Muscle of leg (tissue), 11 donors: ENCODE results near the gene FAM228A. TPM values are rescaled to one million over a fixed set of nuclear protein-coding genes. Genes with fewer than 3 reads are reported as not detected.

ENCODE experiments used
- DNase-seq: peaks from one replicate; pipeline ENCODE4 v3.0.0; 2013
- H3K27ac ChIP-seq: one replicate; pipeline ENCODE4 v1.5.1; 2013; ENCODE audit warnings: mild to moderate bottlenecking, low read length, control low read depth
- H3K27me3 ChIP-seq: one replicate; pipeline ENCODE4 v1.6.1; 2013; ENCODE audit warnings: low read length; ENCODE audit not compliant: control insufficient read depth, insufficient read depth
- H3K36me3 ChIP-seq: one replicate; pipeline ENCODE4 v1.6.1; 2013; ENCODE audit warnings: low read length; ENCODE audit not compliant: control insufficient read depth, insufficient read depth
- H3K4me1 ChIP-seq: one replicate; pipeline ENCODE4 v1.6.1; 2013; ENCODE audit warnings: low read length; ENCODE audit not compliant: control insufficient read depth, insufficient read depth
- H3K4me3 ChIP-seq: one replicate; pipeline ENCODE4 v1.5.1; 2013; ENCODE audit warnings: low read length, control low read depth
- H3K9me3 ChIP-seq: replicated peaks from 2 replicates; pipeline ENCODE4 v1.6.1; 2013; ENCODE audit warnings: low read depth, low read length; ENCODE audit not compliant: control insufficient read depth
- WGBS: methylation state at CpG from one replicate; pipeline ENCODE4 v1.1.5; 2013; ENCODE audit warnings: missing lambda C conversion rate; ENCODE audit not compliant: insufficient coverage; 5-methylcytosine and 5-hydroxymethylcytosine counted together
- polyA plus RNA-seq, 8 donors: library from polyadenylated mRNA; unstranded; fragments of 120-200 nt; gene quantifications; one replicate each; pipeline versions ENCODE4 v1.2.1 to v1.2.3, GENCODE V29; 2013; ENCODE audit warnings: inconsistent platforms in 1 of 8, low replicate concordance in 1 of 8; ENCODE audit not compliant: insufficient read length in 8 of 8, insufficient read depth in 1 of 8
- total RNA-seq: library from RNA; stranded (reverse); fragments of 120-200 nt; gene quantifications from one replicate; pipeline ENCODE4 v1.2.4, GENCODE V29; 2013

FAM228A gene
- total and polyA plus RNA-seq, 9 donors, result 0.13 to 1.0 (median 0.38) TPM; not detected in 1

DNA sequence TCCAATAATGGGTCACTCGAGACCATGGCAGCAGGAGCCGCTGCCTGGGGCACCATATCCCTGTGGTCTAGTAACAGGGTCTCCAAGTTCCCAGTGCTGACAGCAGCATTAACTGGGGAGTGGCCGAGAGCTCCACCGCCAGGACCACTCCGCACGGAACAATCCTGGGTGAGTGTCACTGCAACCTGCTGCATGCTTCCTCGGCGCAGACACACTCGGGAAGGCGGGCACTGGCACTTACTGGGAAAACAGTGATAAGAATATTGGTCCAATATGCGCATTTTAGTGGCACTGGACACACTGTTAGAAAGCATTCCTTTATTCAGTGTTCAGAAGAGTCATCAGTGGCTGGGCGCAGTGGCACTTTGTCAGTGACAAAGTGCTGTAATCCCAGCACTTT is 29.7 kb downstream of the FAM228A start:
- 93% methylated on average over 12 of the region's 12 CpGs for WGBS
- peaks cover 2% of the 10 kb centered on the region for H3K4me1 ChIP-seq

DNA sequence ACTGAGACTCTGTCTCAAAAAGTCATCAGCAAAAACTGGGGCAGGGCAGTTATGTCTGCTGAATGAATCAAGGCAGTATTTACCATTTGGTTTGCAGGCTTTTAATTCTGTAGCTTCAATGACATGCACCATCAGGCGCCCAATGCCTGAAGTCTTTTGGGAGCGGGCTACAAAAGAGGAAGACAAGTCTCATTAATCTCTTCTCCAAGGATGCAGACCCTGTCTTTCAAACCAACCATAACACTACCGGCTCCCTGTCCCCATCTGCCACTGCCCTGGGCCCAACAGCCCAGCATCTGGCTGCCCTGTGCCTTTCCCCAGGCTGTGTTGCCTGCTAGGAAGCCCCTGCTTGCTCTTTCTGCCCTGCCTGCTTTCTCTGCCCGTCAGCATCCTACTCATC is 30.3 kb downstream of the FAM228A start:
- WGBS, result 86% methylated on average over 4 of the region's 4 CpGs
- Histone ChIP-seq H3K27me3 (no peaks in the 10 kb centered on the region), H3K4me3 (no peak overlapping the region), H3K27ac (no peak overlapping the region), H3K4me1 (peaks cover 2% of the 10 kb centered on the region), H3K36me3 (peaks cover 61% of the 10 kb centered on the region), H3K9me3 (no peaks in the 10 kb centered on the region)
- no peak for DNase-seq

More for the DNA sequence above, 29.7 kb downstream of the FAM228A start:
- H3K36me3 ChIP-seq, result peaks cover 54% of the 10 kb centered on the region
- H3K27me3 ChIP-seq, result no peaks in the 10 kb centered on the region
- H3K9me3 ChIP-seq, result no peaks in the 10 kb centered on the region
- DNase-seq, result no peak
- no peak overlapping the region for H3K4me3 ChIP-seq
- H3K27ac ChIP-seq, result no peak overlapping the region

DNA sequence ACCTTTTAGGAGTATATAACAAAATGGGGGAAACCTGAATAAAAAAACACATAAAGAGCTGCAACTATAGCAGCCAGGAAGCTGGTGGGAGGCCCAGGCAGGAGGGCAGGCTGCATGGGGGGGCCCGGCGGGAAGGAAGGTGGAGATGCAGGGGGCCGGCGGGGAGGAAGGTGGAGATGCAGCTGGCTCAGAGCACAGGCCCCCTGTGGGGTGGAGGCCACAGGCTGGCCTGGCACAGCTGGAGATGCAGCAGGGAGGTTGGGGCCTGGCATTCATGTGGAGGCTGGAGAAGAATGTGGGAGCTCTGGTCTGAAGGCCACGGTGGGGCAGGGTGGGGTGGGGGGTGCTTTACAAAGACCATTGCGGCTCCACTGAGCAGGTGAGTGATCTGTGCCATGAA is 31.4 kb downstream of the FAM228A start:
- Histone ChIP-seq H3K27ac (no peak overlapping the region), H3K4me1 (peaks cover 2% of the 10 kb centered on the region), H3K4me3 (no peak overlapping the region), H3K9me3 (no peaks in the 10 kb centered on the region), H3K27me3 (no peaks in the 10 kb centered on the region), H3K36me3 (peaks cover 68% of the 10 kb centered on the region)
- WGBS, result 78% methylated on average over 6 of the region's 6 CpGs
- DNase-seq, result no peak

DNA sequence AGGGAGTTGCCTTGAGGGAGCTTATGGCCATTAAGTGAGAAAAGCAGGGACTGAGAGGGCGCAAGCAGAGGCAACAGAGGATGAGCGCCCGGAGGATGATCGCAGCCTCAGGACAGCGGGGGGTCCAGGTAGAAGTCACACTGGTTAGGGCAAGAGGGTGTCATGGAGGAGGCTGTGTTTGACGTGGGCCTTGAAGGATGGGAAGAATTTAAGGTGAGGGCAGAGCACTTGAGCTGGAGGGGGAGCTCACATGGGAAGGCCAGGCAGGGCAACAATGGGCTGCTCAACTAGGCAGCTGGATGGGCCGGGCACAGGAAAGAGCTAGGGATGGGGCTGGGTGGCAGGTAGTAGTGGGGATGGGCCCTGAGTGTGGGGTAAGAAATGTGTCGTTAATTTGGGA is 31.9 kb downstream of the FAM228A start:
- Histone ChIP-seq H3K9me3 (no peaks in the 10 kb centered on the region), H3K36me3 (peaks cover 68% of the 10 kb centered on the region), H3K27me3 (no peaks in the 10 kb centered on the region), H3K4me3 (no peak overlapping the region), H3K4me1 (peaks cover 2% of the 10 kb centered on the region), H3K27ac (no peak overlapping the region)
- DNase-seq, result no peak
- 85% methylated on average over 8 of the region's 8 CpGs for WGBS

DNA sequence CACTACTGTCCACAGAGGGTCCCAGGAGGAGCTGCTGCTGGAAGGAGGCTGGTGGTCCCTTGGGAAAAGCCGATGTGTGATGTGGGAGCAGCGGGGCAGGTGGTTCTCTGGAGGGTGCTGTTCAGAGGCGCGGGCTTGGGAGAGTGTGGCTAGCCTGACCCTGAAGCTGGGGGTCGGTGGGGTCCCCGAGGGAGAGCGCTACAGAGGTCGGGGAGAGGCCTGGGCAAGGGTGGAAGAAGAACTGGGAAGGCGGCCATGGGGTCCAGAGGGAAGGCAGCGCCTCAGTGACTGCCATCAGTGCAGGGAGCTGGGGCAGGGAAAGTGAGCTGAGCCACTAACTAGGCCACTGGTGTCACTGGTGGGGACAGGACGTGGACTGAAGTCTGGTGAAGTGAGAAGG is 32.5 kb downstream of the FAM228A start:
- no peak overlapping the region for H3K4me3 ChIP-seq
- DNase-seq, result no peak
- H3K36me3 ChIP-seq, result peaks cover 72% of the 10 kb centered on the region
- H3K27ac ChIP-seq, result no peak overlapping the region
- 85% methylated on average over 11 of the region's 11 CpGs for WGBS
- H3K9me3 ChIP-seq, result no peaks in the 10 kb centered on the region
- no peaks in the 10 kb centered on the region for H3K27me3 ChIP-seq
- peaks cover 2% of the 10 kb centered on the region for H3K4me1 ChIP-seq

DNA sequence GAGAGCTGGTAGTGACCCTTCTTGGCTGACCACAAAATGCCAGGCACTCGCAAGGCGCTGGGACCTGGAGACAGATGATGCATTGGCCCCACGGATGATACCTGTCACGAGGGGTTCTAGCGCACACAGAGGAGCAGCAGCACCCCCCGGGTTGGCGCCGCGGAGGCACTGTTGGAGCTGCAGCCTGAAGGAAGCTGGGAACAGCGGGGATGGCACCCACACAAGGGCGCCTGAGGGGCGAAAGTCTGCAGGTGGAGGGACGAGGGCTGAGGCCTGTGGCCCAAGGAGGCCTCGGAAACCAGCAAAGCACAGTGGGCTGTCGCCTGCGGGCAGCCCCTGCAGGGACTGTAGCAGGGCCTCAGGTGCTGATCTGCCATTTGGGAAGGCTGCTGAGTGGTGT is 33.6 kb downstream of the FAM228A start:
- WGBS, result 94% methylated on average over 16 of the region's 16 CpGs

DNA sequence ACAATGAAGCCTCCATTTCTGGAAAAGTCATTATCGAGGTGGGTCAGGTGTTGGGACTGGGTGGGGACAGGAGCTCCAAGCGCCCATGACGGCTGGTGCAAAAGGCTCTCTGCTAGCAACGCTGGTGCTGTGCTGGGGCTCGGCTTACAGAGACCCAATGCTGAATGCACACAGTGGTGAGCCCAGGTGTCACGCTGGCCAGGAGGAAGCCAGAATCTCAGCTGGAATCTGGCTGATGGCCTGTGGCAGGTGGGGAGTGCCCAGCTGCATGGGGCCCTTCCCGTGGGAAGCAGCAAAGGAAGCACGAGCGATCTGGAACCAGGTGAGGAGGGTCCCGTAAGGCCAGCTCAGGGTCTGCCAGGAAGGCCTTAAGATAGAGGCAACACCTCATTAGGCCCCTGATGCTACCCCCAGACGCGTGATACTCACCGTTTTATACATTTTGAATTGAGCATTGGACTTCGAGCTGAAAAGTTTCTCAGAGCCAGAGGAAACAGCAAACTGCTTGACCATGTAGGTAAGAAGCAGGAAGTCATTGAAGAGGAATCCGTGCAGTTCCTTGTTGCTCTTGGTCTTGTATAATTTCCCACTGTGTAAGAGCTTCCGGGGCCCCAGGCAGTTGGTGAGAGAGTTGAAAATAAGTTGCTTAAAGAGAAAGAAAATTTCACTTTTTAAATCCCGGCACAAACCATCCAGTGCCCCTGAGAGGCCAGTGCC is 34.7 kb downstream of the FAM228A start:
- Histone ChIP-seq H3K4me3 (no peak overlapping the region), H3K27ac (no peak overlapping the region), H3K36me3 (peaks cover 67% of the 10 kb centered on the region), H3K9me3 (no peaks in the 10 kb centered on the region), H3K27me3 (no peaks in the 10 kb centered on the region), H3K4me1 (no peaks in the 10 kb centered on the region)
- WGBS, result 58% methylated on average over 12 of the region's 17 CpGs
- no peak for DNase-seq

More for the DNA sequence above, 33.6 kb downstream of the FAM228A start:
- Histone ChIP-seq H3K36me3 (peaks cover 77% of the 10 kb centered on the region), H3K4me3 (no peak overlapping the region), H3K9me3 (no peaks in the 10 kb centered on the region), H3K27me3 (no peaks in the 10 kb centered on the region), H3K27ac (no peak overlapping the region), H3K4me1 (no peaks in the 10 kb centered on the region)
- no peak for DNase-seq

DNA sequence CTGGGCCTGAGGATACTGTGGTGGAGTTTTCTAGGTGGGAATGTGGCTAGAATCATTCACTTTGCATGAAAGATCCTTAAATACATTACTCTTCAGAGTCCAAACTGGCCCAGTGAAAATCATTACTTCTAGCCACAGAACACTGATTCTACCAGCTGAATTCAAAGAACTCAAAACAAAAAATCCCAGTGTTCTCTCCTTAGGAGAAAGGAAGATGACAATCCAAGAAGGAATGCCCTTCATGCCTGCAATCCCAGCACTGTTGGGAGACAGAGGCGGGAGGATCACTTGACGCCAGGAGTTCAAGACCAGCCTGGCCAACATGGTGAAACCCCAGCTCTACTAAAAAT is 35.2 kb downstream of the FAM228A start:
- H3K4me1 ChIP-seq, result no peaks in the 10 kb centered on the region
- no CpG with 5 or more reads among the region's 2 CpGs for WGBS
- no peak for DNase-seq
- H3K27me3 ChIP-seq, result no peaks in the 10 kb centered on the region
- H3K9me3 ChIP-seq, result no peaks in the 10 kb centered on the region
- no peak overlapping the region for H3K4me3 ChIP-seq
- no peak overlapping the region for H3K27ac ChIP-seq
- peaks cover 63% of the 10 kb centered on the region for H3K36me3 ChIP-seq

DNA sequence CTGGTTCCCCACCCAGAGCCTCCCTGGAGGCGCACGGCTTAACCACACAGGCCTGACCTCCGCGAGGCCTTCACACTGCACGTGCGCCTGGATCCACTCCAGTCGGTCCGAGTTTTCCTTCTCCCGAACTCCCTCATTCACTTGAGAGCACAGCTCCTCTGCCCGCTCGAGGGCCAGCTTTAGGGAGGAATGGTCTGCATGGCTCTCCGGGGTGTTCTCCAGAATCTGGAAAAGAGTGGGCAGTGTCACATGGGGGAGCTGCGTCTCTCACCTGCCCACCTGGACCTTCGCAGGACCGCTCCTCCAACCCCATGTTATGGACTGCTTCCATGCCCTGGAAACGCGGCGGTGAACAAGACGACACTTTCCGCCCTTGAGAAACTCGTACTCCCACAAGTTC is 35.9 kb downstream of the FAM228A start:
- Histone ChIP-seq H3K4me1 (no peaks in the 10 kb centered on the region), H3K36me3 (peaks cover 59% of the 10 kb centered on the region), H3K27me3 (no peaks in the 10 kb centered on the region), H3K27ac (no peak overlapping the region), H3K4me3 (no peak overlapping the region), H3K9me3 (no peaks in the 10 kb centered on the region)
- no peak for DNase-seq
- WGBS, result 93% methylated on average over 10 of the region's 21 CpGs

DNA sequence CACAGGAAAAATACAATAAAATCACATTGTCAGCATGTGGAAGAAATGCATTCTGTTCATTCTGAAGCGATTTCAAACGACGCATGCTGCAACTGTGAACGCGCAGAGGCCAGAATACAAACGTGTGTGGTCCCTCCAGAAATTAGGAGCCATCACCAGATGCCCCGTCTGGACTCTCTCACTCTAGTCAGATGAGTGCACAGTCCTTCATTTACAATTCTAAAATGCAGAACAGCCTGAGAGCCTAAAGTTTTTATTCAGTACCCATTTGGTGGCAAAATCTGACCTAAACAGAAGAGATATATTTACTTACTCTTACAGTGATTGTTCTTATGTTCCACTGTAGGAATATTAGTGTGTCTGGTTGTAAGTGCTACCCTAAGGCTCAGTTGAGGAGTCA is 36.6 kb downstream of the FAM228A start:
- no peak overlapping the region for H3K4me3 ChIP-seq
- 68% methylated on average over 2 of the region's 7 CpGs for WGBS
- no peaks in the 10 kb centered on the region for H3K4me1 ChIP-seq
- H3K27me3 ChIP-seq, result no peaks in the 10 kb centered on the region
- H3K27ac ChIP-seq, result no peak overlapping the region
- DNase-seq, result no peak
- H3K36me3 ChIP-seq, result peaks cover 64% of the 10 kb centered on the region
- no peaks in the 10 kb centered on the region for H3K9me3 ChIP-seq

DNA sequence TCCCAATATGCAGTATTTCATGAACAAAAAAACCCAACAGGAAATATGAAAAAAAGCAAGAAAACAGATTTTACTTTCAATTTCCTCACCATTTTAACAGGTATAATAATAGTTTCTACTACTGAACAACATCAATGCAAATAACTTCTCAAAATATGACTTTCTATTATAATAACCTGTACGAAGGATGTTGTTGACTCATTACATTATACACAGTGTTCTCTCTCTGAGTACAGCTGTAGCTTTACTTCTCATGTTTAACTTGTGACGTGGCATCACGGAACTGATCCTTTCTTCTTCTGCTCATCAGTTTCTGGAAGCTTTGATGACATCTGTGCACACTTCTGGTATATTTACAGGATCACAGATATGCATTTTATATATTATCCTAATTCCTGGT is 40.0 kb downstream of the FAM228A start:
- no peak overlapping the region for H3K27ac ChIP-seq
- H3K9me3 ChIP-seq, result no peaks in the 10 kb centered on the region
- no peaks in the 10 kb centered on the region for H3K4me1 ChIP-seq
- 89% methylated on average over 3 of the region's 3 CpGs for WGBS
- peaks cover 47% of the 10 kb centered on the region for H3K36me3 ChIP-seq
- no peaks in the 10 kb centered on the region for H3K27me3 ChIP-seq
- H3K4me3 ChIP-seq, result no peak overlapping the region
- no peak for DNase-seq
